Stimulated activated naive CD8-positive, alpha-beta T cell treated with anti-CD3 and anti-CD28 coated beads, Interleukin-15, amount 100 ng/mL, for 72 hours (primary cell): ENCODE results near the gene MAGEA2.
"Not testable (repeated sequence)": the region's sequence is repeated elsewhere in the genome, so short reads cannot be mapped to it uniquely, and the experiment has no call there.

ENCODE experiments used
- ATAC-seq: fragments of 150-1000 bp; cut with Tn5 transposase; 2 replicates; pipeline ENCODE4 v1.10.0; 2021; ENCODE audit warnings: mild to moderate bottlenecking, moderate library complexity
- DNase-seq, 2 donors: peaks; one replicate each; pipeline ENCODE4 v3.0.0; 2021 to 2022
- H3K27ac Mint-ChIP-seq, 2 donors: one replicate each; pipeline ENCODE4 v1.8.0; 2022; ENCODE audit warnings: mild to moderate bottlenecking in 2 of 2, mixed read lengths in 2 of 2, moderate library complexity in 2 of 2
- H3K27me3 Mint-ChIP-seq: one replicate; pipeline ENCODE4 v1.8.0; 2022; ENCODE audit warnings: mixed read lengths
- H3K4me1 Mint-ChIP-seq: one replicate; pipeline ENCODE4 v1.8.0; 2022; ENCODE audit warnings: mild to moderate bottlenecking, mixed read lengths
- H3K4me3 Mint-ChIP-seq, 2 donors: one replicate each; pipeline ENCODE4 v1.8.0; 2022; ENCODE audit warnings: mild to moderate bottlenecking in 2 of 2, mixed read lengths in 2 of 2, moderate library complexity in 1 of 2
- H3K9me3 Mint-ChIP-seq, 2 donors: one replicate each; pipeline ENCODE4 v1.8.0; 2022; ENCODE audit warnings: mixed read lengths in 2 of 2

The MAGEA2 gene

DNA sequence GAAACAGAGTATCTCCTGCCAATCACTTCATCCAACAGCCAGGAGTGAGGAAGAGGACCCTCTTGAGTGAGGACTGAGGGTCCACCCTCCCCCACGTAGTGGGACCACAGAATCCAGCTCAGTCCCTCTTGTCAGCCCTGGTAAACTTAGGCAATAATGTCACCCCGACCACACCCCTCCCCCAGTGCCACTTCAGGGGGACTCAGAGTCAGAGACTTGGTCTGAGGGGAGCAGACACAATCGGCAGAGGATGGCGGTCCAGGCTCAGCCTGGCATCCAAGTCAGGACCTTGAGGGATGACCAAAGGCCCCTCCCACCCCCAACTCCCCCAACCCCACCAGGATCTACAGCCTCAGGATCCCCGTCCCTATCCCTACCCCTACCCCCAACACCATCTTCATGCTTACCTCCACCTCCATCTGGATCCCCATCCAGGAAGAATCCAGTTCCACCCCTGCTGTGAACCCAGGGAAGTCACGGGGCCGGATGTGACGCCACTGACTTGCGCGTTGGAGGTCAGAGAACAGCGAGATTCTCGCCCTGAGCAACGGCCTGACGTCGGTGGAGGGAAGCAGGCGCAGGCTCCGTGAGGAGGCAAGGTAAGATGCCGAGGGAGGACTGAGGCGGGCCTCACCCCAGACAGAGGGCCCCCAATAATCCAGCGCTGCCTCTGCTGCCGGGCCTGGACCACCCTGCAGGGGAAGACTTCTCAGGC, 20.2 kb downstream of the MAGEA2 start, which contains the start of the genes CSAG1 and MAGEA12:
CSAG1 (minus strand) TSS at position 461 of the 715 bp plus-strand sequence. CDS start 1,261 bp downstream, outside the sequence.
MAGEA12 (plus strand) TSS at position 497 of the 715 bp plus-strand sequence. CDS start 2,405 bp downstream, outside the sequence.
- no peak for ATAC-seq
- H3K9me3 Mint-ChIP-seq, result no peaks in the 10 kb centered on the region
- no peak for DNase-seq
- no peaks in the 10 kb centered on the region for H3K4me1 Mint-ChIP-seq
- H3K27me3 Mint-ChIP-seq, result no peaks in the 10 kb centered on the region
- no peak within 1 kb of the TSS for H3K27ac Mint-ChIP-seq
- H3K4me3 Mint-ChIP-seq, result no peak within 1 kb of the TSS

DNA sequence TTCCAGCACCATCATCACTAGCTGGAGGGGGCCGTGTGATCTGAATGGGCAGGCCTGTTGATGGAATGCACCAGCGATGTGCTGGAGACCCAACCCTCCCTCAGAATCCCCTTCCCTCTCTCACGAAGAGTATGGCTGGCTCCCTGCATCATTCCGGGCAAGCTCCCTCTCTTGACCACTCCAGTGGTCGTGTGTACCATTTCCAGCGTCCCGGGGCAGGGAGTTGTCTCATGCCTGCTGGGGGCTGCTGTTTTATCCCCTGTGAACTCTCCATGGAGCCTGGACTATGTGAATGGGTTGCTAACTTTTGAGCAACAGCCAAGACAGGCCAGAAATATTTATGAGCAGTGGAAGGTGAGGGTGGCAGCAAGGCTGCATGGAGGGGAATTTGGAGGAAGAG, 28.2 kb downstream of the MAGEA2 start:
- no peak overlapping the region for H3K4me3 Mint-ChIP-seq

DNA sequence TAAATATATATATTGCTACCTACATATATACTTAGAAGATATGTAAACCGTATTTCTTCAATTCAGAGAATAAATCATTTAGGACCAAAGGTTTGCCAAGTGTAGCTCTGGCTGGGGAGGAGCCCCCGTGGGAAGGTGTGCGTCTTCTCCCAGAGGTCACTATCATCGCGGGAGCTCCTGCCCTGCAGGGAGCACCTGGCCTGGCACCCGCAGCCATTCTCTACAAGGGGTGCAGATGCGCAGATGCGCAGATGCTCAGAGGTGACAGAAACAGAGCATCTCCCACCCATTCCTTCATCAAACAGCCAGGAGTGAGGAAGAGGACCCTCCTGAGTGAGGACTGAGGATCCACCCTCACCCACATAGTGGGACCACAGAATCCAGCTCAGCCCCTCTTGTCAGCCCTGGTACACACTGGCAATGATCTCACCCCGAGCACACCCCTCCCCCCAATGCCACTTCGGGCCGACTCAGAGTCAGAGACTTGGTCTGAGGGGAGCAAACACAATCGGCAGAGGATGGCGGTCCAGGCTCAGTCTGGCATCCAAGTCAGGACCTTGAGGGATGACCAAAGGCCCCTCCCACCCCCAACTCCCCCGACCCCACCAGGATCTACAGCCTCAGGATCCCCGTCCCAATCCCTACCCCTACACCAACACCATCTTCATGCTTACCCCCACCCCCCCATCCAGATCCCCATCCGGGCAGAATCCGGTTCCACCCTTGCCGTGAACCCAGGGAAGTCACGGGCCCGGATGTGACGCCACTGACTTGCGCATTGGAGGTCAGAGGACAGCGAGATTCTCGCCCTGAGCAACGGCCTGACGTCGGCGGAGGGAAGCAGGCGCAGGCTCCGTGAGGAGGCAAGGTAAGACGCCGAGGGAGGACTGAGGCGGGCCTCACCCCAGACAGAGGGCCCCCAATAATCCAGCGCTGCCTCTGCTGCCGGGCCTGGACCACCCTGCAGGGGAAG, 39.5 kb downstream of the MAGEA2 start, which contains the start of gene MAGEA2B:
MAGEA2B (plus strand) TSS at position 814 of the 973 bp plus-strand sequence. CDS start 2,479 bp downstream, outside the sequence.
- not testable (repeated sequence) for DNase-seq, H3K9me3 Mint-ChIP-seq, H3K27ac Mint-ChIP-seq, ATAC-seq, H3K4me1 Mint-ChIP-seq, H3K27me3 Mint-ChIP-seq, H3K4me3 Mint-ChIP-seq

More for the DNA sequence above, 28.2 kb downstream of the MAGEA2 start:
- Mint-ChIP-seq H3K27ac (no peak overlapping the region), H3K9me3 (no peaks in the 10 kb centered on the region), H3K27me3 (no peaks in the 10 kb centered on the region), H3K4me1 (no peaks in the 10 kb centered on the region)
- no peak for DNase-seq
- no peak for ATAC-seq

DNA sequence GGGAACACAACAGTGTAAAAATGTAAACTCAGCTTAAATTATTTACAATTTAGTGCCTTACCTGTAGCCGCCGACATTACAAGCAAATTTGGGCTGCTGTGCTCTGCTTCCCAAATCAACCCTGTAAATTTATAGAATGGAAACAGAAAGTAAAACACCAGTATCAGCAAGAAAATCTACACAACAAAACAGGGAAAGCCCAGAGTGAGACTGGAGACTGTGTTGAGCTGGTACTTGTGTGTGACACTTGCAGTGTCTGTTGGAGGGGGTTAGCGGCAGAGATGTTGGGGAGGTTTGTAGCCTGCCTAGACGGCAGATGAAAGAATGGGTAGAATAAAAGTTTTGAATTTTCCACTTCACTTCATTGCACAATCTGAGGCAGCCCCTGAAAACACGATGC, 40.4 kb downstream of the MAGEA2 start:
- H3K4me3 Mint-ChIP-seq, ATAC-seq, H3K4me1 Mint-ChIP-seq, DNase-seq, H3K9me3 Mint-ChIP-seq, H3K27ac Mint-ChIP-seq, H3K27me3 Mint-ChIP-seq: not testable (repeated sequence)

DNA sequence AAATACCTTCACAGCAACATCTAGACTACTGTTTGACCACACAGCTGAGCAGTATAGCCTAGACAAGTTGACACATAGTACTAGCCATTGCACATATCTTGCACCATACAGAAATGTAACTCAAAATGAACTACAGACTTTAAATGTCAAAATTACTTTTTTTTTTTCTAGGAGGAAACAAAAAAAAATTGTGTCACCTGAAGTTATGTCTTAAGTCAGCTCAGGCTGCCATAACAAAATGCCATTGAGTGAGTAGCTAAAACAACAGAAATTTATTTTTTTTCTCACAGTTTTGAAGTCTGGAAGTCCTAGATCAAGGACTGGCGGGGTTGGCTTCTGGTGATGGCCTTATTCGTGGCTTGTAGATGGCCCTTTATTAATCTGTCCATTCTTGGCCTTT, 44.5 kb downstream of the MAGEA2 start, which contains the start of gene CSAG2:
CSAG2 (minus strand) TSS at position 101 of the 400 bp plus-strand sequence. CDS start 161 bp downstream, outside the sequence.
- not testable (repeated sequence) for H3K27ac Mint-ChIP-seq, H3K9me3 Mint-ChIP-seq, H3K4me3 Mint-ChIP-seq, DNase-seq, H3K4me1 Mint-ChIP-seq, H3K27me3 Mint-ChIP-seq, ATAC-seq

DNA sequence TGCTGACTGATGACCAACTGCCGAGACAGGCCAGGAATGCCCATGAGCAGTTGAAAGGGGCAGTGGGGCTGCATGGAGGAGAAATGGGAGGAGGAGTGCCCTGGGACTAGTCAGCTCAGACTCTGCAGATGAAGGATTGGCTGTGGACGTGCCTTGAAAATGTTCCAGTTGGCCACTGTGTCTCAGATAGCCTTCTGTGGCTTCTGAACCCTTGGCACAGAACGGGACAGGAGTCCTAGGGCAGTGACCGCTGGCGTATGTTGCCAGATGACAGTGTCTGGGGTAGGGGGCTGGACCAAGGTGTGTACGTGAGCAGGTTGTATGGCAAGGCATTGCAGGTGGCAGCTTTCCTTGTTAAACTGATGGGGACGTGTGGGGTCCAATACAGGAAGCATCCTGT, 47.1 kb downstream of the MAGEA2 start:
- ATAC-seq, H3K4me3 Mint-ChIP-seq, H3K27me3 Mint-ChIP-seq, DNase-seq, H3K27ac Mint-ChIP-seq, H3K4me1 Mint-ChIP-seq, H3K9me3 Mint-ChIP-seq: not testable (repeated sequence)

DNA sequence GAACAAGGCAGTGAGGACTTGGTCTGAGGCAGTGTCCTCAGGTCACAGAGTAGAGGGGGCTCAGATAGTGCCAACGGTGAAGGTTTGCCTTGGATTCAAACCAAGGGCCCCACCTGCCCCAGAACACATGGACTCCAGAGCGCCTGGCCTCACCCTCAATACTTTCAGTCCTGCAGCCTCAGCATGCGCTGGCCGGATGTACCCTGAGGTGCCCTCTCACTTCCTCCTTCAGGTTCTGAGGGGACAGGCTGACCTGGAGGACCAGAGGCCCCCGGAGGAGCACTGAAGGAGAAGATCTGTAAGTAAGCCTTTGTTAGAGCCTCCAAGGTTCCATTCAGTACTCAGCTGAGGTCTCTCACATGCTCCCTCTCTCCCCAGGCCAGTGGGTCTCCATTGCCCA, 53.3 kb downstream of the MAGEA2 start:
- not testable (repeated sequence) for H3K9me3 Mint-ChIP-seq, H3K27ac Mint-ChIP-seq, DNase-seq, H3K27me3 Mint-ChIP-seq, H3K4me3 Mint-ChIP-seq, ATAC-seq, H3K4me1 Mint-ChIP-seq
